HCT116 (cell line): Measurements from ENCODE around the gene ZFP1.

Experiments used
- CBX3 ChIP-seq: IDR thresholded peaks from 2 replicates; pipeline ENCODE4 v1.6.1; 2012; ENCODE audit warnings: low read depth
- CEBPB ChIP-seq: IDR thresholded peaks from 2 replicates; pipeline ENCODE4 v1.6.1; 2012; ENCODE audit warnings: low read depth
- EGR1 ChIP-seq: IDR thresholded peaks from 2 replicates; pipeline ENCODE4 v1.6.1; 2012; ENCODE audit warnings: low read depth
- EZH2 ChIP-seq: fragments of 200-600 bp; sonication (generic); IDR thresholded peaks from 2 replicates; pipeline ENCODE4 v1.6.1; 2017; ENCODE audit warnings: antibody characterized with exemption, mixed run types
- JUND ChIP-seq: IDR thresholded peaks from 2 replicates; pipeline ENCODE4 v1.6.1; 2012
- POLR2A ChIP-seq: IDR thresholded peaks from 2 replicates; pipeline ENCODE4 v1.7.0; 2011; ENCODE audit warnings: borderline replicate concordance; ENCODE audit not compliant: insufficient read depth, insufficient read length; ENCODE audit errors: extremely low read depth
- POLR2AphosphoS5 ChIP-seq: IDR thresholded peaks from 2 replicates; pipeline ENCODE4 v1.6.1; 2011; ENCODE audit warnings: mild to moderate bottlenecking, low read depth, low read length, moderate library complexity
- RAD21 ChIP-seq: IDR thresholded peaks from 2 replicates; pipeline ENCODE4 v1.6.1; 2012; ENCODE audit warnings: low read depth, mild to moderate bottlenecking
- SIN3A ChIP-seq: IDR thresholded peaks from 2 replicates; pipeline ENCODE4 v1.6.1; 2012; ENCODE audit warnings: low read depth
- SP1 ChIP-seq: IDR thresholded peaks from 2 replicates; pipeline ENCODE4 v1.6.1; 2012; ENCODE audit warnings: low read depth
- TCF7L2 ChIP-seq: IDR thresholded peaks from 2 replicates; pipeline ENCODE4 v1.7.0; 2011; ENCODE audit warnings: borderline replicate concordance, inconsistent platforms; ENCODE audit not compliant: insufficient read depth, insufficient read length; ENCODE audit errors: extremely low read depth
- YY1 ChIP-seq: IDR thresholded peaks from 2 replicates; pipeline ENCODE4 v1.6.1; 2011; ENCODE audit warnings: low read length, low read depth, moderate library complexity, mild to moderate bottlenecking; ENCODE audit not compliant: insufficient replicate concordance; ENCODE audit errors: extremely low read depth
- TF ChIP-seq, protein P1 (sequence below), 3 experiments: fragments of 200-600 bp in 1 of 3; sonication (generic) in 1 of 3; IDR thresholded peaks in 2 of 3; conservative IDR thresholded peaks in 1 of 3; 2 replicates each; pipeline ENCODE4 v1.5.1; 2012 to 2017; ENCODE audit warnings: low read depth in 2 of 3, low read length in 2 of 3, antibody characterized with exemption in 1 of 3, borderline replicate concordance in 1 of 3, control low read depth in 1 of 3, mild to moderate bottlenecking in 1 of 3, mixed read lengths in 1 of 3, mixed run types in 1 of 3, moderate library complexity in 1 of 3; ENCODE audit not compliant: insufficient read depth in 1 of 3
- TF ChIP-seq, protein P2 (sequence below): IDR thresholded peaks from 2 replicates; pipeline ENCODE4 v1.6.1; 2012

GRCh38 chr16:75193265-75193650 is 44.9 kb downstream of the ZFP1 start:
- TF ChIP-seq, protein P1, sequence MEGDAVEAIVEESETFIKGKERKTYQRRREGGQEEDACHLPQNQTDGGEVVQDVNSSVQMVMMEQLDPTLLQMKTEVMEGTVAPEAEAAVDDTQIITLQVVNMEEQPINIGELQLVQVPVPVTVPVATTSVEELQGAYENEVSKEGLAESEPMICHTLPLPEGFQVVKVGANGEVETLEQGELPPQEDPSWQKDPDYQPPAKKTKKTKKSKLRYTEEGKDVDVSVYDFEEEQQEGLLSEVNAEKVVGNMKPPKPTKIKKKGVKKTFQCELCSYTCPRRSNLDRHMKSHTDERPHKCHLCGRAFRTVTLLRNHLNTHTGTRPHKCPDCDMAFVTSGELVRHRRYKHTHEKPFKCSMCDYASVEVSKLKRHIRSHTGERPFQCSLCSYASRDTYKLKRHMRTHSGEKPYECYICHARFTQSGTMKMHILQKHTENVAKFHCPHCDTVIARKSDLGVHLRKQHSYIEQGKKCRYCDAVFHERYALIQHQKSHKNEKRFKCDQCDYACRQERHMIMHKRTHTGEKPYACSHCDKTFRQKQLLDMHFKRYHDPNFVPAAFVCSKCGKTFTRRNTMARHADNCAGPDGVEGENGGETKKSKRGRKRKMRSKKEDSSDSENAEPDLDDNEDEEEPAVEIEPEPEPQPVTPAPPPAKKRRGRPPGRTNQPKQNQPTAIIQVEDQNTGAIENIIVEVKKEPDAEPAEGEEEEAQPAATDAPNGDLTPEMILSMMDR (IDR thresholded peaks at IDR 0.05 in 2 of 3, conservative IDR thresholded peaks at IDR 0.05 in 1 of 3; ENCODE audit: borderline replicate concordance in 1 of 3, insufficient read depth in 1 of 3, low read depth in 2 of 3, low read length in 2 of 3): no peak
- TF ChIP-seq YY1: no peak
- no peak for TF ChIP-seq POLR2A
- no peak for TF ChIP-seq SP1
- TF ChIP-seq EZH2: no peak
- TF ChIP-seq, protein P2, sequence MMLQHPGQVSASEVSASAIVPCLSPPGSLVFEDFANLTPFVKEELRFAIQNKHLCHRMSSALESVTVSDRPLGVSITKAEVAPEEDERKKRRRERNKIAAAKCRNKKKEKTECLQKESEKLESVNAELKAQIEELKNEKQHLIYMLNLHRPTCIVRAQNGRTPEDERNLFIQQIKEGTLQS: no peak
- TF ChIP-seq JUND: no peak
- no peak for TF ChIP-seq POLR2AphosphoS5
- TF ChIP-seq TCF7L2: no peak
- TF ChIP-seq RAD21: no peak
- no peak for TF ChIP-seq EGR1
- TF ChIP-seq CBX3: no peak
- no peak for TF ChIP-seq CEBPB
- no peak for TF ChIP-seq SIN3A
